Panc1 (cell line): ENCODE measurements around the gene NPFF. TPM values are rescaled to one million over a fixed set of nuclear protein-coding genes. Genes with fewer than 3 reads are reported as not detected.

Experiments used
- ATAC-seq: fragments of 200-7000 bp; cut with Tn5 transposase; 2 replicates; pipeline ENCODE4 v1.9.1; 2020; ENCODE audit warnings: mild to moderate bottlenecking, moderate library complexity
- BruUV-seq: library from RNA; stranded (reverse); fragments of 400-500 nt; replicated peaks from 2 replicates; lab custom pipeline; 2021; lab: Mats Ljungman, UMichigan
- CTCF ChIA-PET: fragments of 300-600 bp; sonication (Branson Sonifier 250); formaldehyde crosslinking; loops from one replicate; lab custom pipeline; 2022; ENCODE audit warnings: antibody characterized with exemption; lab: Charles Lee
- POLR2A ChIA-PET: fragments of 300-600 bp; sonication (Branson Sonifier 250); formaldehyde crosslinking; loops from one replicate; lab custom pipeline; 2022; ENCODE audit warnings: antibody characterized with exemption; lab: Charles Lee
- DNase-seq: peaks from one replicate; pipeline ENCODE4 v3.0.0-alpha.2; 2010; ENCODE audit warnings: low read depth, low spot score
- H3K27ac ChIP-seq: 2 replicates; pipeline ENCODE4 v1.5.1; 2011; ENCODE audit warnings: mild to moderate bottlenecking, low read length, inconsistent platforms
- H3K27me3 ChIP-seq: fragments of 200-500 bp; sonication (Bioruptor generic); 2 replicates; pipeline ENCODE4 v1.6.0; 2014; ENCODE audit warnings: low read length, inconsistent platforms; ENCODE audit not compliant: control insufficient read depth, insufficient read depth
- H3K36me3 ChIP-seq: fragments of 200-500 bp; sonication (Bioruptor generic); 2 replicates; pipeline ENCODE4 v1.5.1; 2014; ENCODE audit warnings: inconsistent platforms, mild to moderate bottlenecking, low read length, moderate library complexity; ENCODE audit not compliant: control insufficient read depth, insufficient read depth
- H3K4me1 ChIP-seq: 2 replicates; pipeline ENCODE4 v1.5.1; 2011; ENCODE audit warnings: inconsistent platforms, mild to moderate bottlenecking, low read length, moderate library complexity; ENCODE audit not compliant: control insufficient read depth, insufficient read depth
- H3K4me3 ChIP-seq, 2 experiments: 2 replicates each; pipeline ENCODE4 v1.5.1; 2011 to 2012; ENCODE audit warnings: low read depth in 2 of 2, low read length in 2 of 2, mild to moderate bottlenecking in 2 of 2, inconsistent platforms in 1 of 2, moderate library complexity in 1 of 2
- H3K9me3 ChIP-seq: fragments of 200-500 bp; sonication (Bioruptor generic); 2 replicates; pipeline ENCODE4 v1.5.1; 2014; ENCODE audit warnings: low read depth, mild to moderate bottlenecking, inconsistent platforms, low read length, moderate library complexity; ENCODE audit not compliant: control insufficient read depth, insufficient read depth
- POLR2AphosphoS5 ChIP-seq: IDR thresholded peaks from 2 replicates; pipeline ENCODE4 v1.6.1; 2012; ENCODE audit warnings: mild to moderate bottlenecking, low read depth, low read length, moderate library complexity
- SIN3A ChIP-seq: IDR thresholded peaks from 2 replicates; pipeline ENCODE4 v1.6.1; 2012; ENCODE audit warnings: low read depth, mild to moderate bottlenecking, low read length, moderate library complexity, borderline replicate concordance; ENCODE audit not compliant: insufficient read depth
- TCF7L2 ChIP-seq: IDR thresholded peaks from 2 replicates; pipeline ENCODE4 v1.6.1; 2011; ENCODE audit warnings: mild to moderate bottlenecking, low read depth, low read length, inconsistent platforms
- in situ Hi-C: cut with HindIII; loops from 2 replicates; pipeline ENCODE4 v1.10.0; 2016; ENCODE audit warnings: low sequenced_read_pairs, low pct_unique_long_range_greater_than_20kb
- intact Hi-C: fragments of 100-400 bp; cut with micrococcal nuclease; formaldehyde crosslinking; loops from one replicate; pipeline ENCODE4 v1.10.0; 2022; ENCODE audit not compliant: unreplicated experiment
- total RNA-seq: library from RNA; stranded (reverse); gene quantifications from one replicate; pipeline ENCODE4 v1.2.1, GENCODE V29; 2021; ENCODE audit not compliant: unreplicated experiment
- TF ChIP-seq, protein P1 (sequence below): fragments of 450-650 bp; IDR thresholded peaks from 2 replicates; pipeline ENCODE4 v1.5.1; 2017; ENCODE audit warnings: mild to moderate bottlenecking
- TF ChIP-seq, protein P2 (sequence below), 2 experiments: IDR thresholded peaks; 2 replicates each; pipeline ENCODE4 v1.6.1; 2011 to 2012; ENCODE audit warnings: low read depth in 2 of 2, control low read depth in 1 of 2, low read length in 1 of 2, mild to moderate bottlenecking in 1 of 2, moderate library complexity in 1 of 2; ENCODE audit not compliant: insufficient read depth in 1 of 2

The NPFF gene
- total RNA-seq, 1 experiment from 2014 or later, result not detected

DNA sequence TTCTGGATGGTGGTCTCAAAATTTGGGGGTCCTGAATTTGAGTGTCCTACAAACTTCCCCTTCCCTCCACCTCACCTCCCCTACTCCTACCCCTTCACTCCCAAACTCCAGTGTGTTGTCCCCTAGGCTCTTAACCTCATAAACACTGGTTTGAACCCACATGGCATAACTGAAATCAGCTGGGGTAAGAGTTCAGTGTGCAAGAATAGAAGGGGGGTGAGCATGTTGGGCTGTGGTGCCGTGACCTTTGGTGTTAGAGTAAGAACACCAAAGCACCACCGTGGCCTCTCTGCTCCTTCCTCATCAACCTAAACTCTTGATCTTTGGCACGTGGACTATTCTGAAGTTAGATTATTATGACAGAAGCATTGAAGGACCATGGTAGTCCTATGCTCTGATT is 44.3 kb downstream of the NPFF start:
- no peak overlapping the region for H3K4me3 ChIP-seq
- no peak for ATAC-seq
- intact Hi-C loops, result no loop called here
- in situ Hi-C loops, result no loop called here
- H3K9me3 ChIP-seq, result no peaks in the 10 kb centered on the region
- H3K27me3 ChIP-seq, result no peaks in the 10 kb centered on the region
- H3K27ac ChIP-seq, result no peak overlapping the region
- TF ChIP-seq, protein P1, sequence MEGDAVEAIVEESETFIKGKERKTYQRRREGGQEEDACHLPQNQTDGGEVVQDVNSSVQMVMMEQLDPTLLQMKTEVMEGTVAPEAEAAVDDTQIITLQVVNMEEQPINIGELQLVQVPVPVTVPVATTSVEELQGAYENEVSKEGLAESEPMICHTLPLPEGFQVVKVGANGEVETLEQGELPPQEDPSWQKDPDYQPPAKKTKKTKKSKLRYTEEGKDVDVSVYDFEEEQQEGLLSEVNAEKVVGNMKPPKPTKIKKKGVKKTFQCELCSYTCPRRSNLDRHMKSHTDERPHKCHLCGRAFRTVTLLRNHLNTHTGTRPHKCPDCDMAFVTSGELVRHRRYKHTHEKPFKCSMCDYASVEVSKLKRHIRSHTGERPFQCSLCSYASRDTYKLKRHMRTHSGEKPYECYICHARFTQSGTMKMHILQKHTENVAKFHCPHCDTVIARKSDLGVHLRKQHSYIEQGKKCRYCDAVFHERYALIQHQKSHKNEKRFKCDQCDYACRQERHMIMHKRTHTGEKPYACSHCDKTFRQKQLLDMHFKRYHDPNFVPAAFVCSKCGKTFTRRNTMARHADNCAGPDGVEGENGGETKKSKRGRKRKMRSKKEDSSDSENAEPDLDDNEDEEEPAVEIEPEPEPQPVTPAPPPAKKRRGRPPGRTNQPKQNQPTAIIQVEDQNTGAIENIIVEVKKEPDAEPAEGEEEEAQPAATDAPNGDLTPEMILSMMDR, result no peak
- TF ChIP-seq POLR2AphosphoS5, result no peak
- TF ChIP-seq SIN3A, result no peak
- TF ChIP-seq, protein P2, sequence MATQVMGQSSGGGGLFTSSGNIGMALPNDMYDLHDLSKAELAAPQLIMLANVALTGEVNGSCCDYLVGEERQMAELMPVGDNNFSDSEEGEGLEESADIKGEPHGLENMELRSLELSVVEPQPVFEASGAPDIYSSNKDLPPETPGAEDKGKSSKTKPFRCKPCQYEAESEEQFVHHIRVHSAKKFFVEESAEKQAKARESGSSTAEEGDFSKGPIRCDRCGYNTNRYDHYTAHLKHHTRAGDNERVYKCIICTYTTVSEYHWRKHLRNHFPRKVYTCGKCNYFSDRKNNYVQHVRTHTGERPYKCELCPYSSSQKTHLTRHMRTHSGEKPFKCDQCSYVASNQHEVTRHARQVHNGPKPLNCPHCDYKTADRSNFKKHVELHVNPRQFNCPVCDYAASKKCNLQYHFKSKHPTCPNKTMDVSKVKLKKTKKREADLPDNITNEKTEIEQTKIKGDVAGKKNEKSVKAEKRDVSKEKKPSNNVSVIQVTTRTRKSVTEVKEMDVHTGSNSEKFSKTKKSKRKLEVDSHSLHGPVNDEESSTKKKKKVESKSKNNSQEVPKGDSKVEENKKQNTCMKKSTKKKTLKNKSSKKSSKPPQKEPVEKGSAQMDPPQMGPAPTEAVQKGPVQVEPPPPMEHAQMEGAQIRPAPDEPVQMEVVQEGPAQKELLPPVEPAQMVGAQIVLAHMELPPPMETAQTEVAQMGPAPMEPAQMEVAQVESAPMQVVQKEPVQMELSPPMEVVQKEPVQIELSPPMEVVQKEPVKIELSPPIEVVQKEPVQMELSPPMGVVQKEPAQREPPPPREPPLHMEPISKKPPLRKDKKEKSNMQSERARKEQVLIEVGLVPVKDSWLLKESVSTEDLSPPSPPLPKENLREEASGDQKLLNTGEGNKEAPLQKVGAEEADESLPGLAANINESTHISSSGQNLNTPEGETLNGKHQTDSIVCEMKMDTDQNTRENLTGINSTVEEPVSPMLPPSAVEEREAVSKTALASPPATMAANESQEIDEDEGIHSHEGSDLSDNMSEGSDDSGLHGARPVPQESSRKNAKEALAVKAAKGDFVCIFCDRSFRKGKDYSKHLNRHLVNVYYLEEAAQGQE (IDR thresholded peaks at IDR 0.05; ENCODE audit: insufficient read depth in 1 of 2, low read depth in 2 of 2, low read length in 1 of 2), result no peak
- no peak for TF ChIP-seq TCF7L2
- no peak for DNase-seq
- ChIA-PET CTCF (interaction anchor here (0.6 kb wide), 1 partner anchor 190 kb away, joined by 4 read pairs; no protein-coding TSS in a partner anchor), POLR2A (no interaction called here)
- peaks cover 6% of the 10 kb centered on the region for H3K4me1 ChIP-seq
- BruUV-seq, result no TSS peak
- peaks cover 94% of the 10 kb centered on the region for H3K36me3 ChIP-seq

GRCh38 chr12:53461591-53461990 is 45.7 kb downstream of the NPFF start:
- H3K36me3 ChIP-seq, result peaks cover 84% of the 10 kb centered on the region
- in situ Hi-C loops, result no loop called here
- CTCF ChIA-PET, result no interaction called here

More at GRCh38 chr12:53461591-53461990, 45.7 kb downstream of the NPFF start:
- Histone ChIP-seq H3K9me3 (no peaks in the 10 kb centered on the region), H3K27ac (no peak overlapping the region), H3K4me1 (peaks cover 6% of the 10 kb centered on the region), H3K27me3 (no peaks in the 10 kb centered on the region), H3K4me3 (no peak overlapping the region)
- DNase-seq, result no peak
- POLR2A ChIA-PET, result no interaction called here
- TF ChIP-seq TCF7L2 (no peak), SIN3A (no peak), POLR2AphosphoS5 (no peak)
- TF ChIP-seq, protein P2 (IDR thresholded peaks at IDR 0.05; ENCODE audit: insufficient read depth in 1 of 2, low read depth in 2 of 2, low read length in 1 of 2), result no peak
- TF ChIP-seq, protein P1, result no peak
- no peak for ATAC-seq
- intact Hi-C loops, result no loop called here
- no TSS peak for BruUV-seq
